ENCODE data around the gene ZBTB46. TPM values are rescaled to one million over a fixed set of nuclear protein-coding genes. Genes with fewer than 3 reads are reported as not detected.

The ZBTB46 gene
- total RNA-seq, 1 donor from 2014 or later, result 20.5 TPM

- no peak for DNase-seq (ENCODE audit: extremely low spot score, unreplicated experiment)
- TF ChIP-seq, protein P1, sequence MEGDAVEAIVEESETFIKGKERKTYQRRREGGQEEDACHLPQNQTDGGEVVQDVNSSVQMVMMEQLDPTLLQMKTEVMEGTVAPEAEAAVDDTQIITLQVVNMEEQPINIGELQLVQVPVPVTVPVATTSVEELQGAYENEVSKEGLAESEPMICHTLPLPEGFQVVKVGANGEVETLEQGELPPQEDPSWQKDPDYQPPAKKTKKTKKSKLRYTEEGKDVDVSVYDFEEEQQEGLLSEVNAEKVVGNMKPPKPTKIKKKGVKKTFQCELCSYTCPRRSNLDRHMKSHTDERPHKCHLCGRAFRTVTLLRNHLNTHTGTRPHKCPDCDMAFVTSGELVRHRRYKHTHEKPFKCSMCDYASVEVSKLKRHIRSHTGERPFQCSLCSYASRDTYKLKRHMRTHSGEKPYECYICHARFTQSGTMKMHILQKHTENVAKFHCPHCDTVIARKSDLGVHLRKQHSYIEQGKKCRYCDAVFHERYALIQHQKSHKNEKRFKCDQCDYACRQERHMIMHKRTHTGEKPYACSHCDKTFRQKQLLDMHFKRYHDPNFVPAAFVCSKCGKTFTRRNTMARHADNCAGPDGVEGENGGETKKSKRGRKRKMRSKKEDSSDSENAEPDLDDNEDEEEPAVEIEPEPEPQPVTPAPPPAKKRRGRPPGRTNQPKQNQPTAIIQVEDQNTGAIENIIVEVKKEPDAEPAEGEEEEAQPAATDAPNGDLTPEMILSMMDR (IDR thresholded peaks at IDR 0.05), result no peak
- H3K27ac Mint-ChIP-seq (ENCODE audit: unreplicated experiment), result no peak overlapping the region
- no peaks in the 10 kb centered on the region for H3K36me3 Mint-ChIP-seq (ENCODE audit: unreplicated experiment)
- H3K9me3 Mint-ChIP-seq (ENCODE audit: unreplicated experiment), result no peaks in the 10 kb centered on the region
- peaks cover 2% of the 10 kb centered on the region for H3K4me1 Mint-ChIP-seq (ENCODE audit: unreplicated experiment)
- H3K27me3 Mint-ChIP-seq (ENCODE audit: unreplicated experiment), result no peaks in the 10 kb centered on the region
- H3K4me3 Mint-ChIP-seq (ENCODE audit: unreplicated experiment), result no peak overlapping the region
Measured at GRCh38 chr20:63794614-63795013, 36.5 kb downstream of the ZBTB46 start.

DNA sequence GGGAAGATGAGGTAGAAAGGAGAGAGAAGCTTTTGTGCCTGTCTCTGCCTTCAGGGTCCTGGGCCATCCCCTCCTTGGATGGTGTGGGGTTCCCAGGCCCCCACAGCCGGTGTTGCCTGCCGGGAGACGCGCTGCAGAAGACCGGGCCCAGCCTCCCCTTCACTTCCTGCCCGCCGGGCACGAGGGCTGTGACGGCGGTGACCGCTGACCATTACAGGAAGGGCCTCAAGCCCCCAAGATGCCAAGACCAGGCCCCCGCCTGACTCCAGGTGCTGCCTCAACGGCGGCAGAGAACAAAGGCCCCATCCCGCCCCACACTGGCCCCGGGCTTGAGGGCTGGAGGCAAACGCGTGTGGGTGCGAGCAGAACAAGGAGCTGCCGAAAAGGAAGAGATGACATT is 38.2 kb downstream of the ZBTB46 start:
- Mint-ChIP-seq H3K27ac (ENCODE audit: unreplicated experiment) (no peak overlapping the region), H3K36me3 (ENCODE audit: unreplicated experiment) (peaks cover 5% of the 10 kb centered on the region), H3K4me3 (ENCODE audit: unreplicated experiment) (no peak overlapping the region), H3K27me3 (ENCODE audit: unreplicated experiment) (no peaks in the 10 kb centered on the region), H3K4me1 (ENCODE audit: unreplicated experiment) (peaks cover 2% of the 10 kb centered on the region), H3K9me3 (ENCODE audit: unreplicated experiment) (no peaks in the 10 kb centered on the region)
- TF ChIP-seq, protein P1 (IDR thresholded peaks at IDR 0.05), result no peak
- no peak for DNase-seq (ENCODE audit: extremely low spot score, unreplicated experiment)

GRCh38 chr20:63791497-63792156 is 39.4 kb downstream of the ZBTB46 start:
- peak overlapping the region; percentile 31 for H3K27ac Mint-ChIP-seq (ENCODE audit: unreplicated experiment)
- no peaks in the 10 kb centered on the region for H3K9me3 Mint-ChIP-seq (ENCODE audit: unreplicated experiment)

GRCh38 chr20:63790572-63791168 is 40.4 kb downstream of the ZBTB46 start:
- no peaks in the 10 kb centered on the region for H3K27me3 Mint-ChIP-seq (ENCODE audit: unreplicated experiment)
- H3K4me3 Mint-ChIP-seq (ENCODE audit: unreplicated experiment), result no peak overlapping the region
- peaks cover 5% of the 10 kb centered on the region for H3K36me3 Mint-ChIP-seq (ENCODE audit: unreplicated experiment)
- H3K4me1 Mint-ChIP-seq (ENCODE audit: unreplicated experiment), result peaks cover 9% of the 10 kb centered on the region
- DNase-seq (ENCODE audit: extremely low spot score, unreplicated experiment), result no peak
- H3K27ac Mint-ChIP-seq (ENCODE audit: unreplicated experiment), result no peak overlapping the region
- no peaks in the 10 kb centered on the region for H3K9me3 Mint-ChIP-seq (ENCODE audit: unreplicated experiment)
- TF ChIP-seq, protein P1 (IDR thresholded peaks at IDR 0.05), result no peak

More at GRCh38 chr20:63791497-63792156, 39.4 kb downstream of the ZBTB46 start:
- Mint-ChIP-seq H3K4me1 (ENCODE audit: unreplicated experiment) (peaks cover 2% of the 10 kb centered on the region), H3K27me3 (ENCODE audit: unreplicated experiment) (no peaks in the 10 kb centered on the region), H3K36me3 (ENCODE audit: unreplicated experiment) (peaks cover 5% of the 10 kb centered on the region), H3K4me3 (ENCODE audit: unreplicated experiment) (no peak overlapping the region)
- TF ChIP-seq, protein P1 (IDR thresholded peaks at IDR 0.05), result no peak
- DNase-seq (ENCODE audit: extremely low spot score, unreplicated experiment), result no peak

DNA sequence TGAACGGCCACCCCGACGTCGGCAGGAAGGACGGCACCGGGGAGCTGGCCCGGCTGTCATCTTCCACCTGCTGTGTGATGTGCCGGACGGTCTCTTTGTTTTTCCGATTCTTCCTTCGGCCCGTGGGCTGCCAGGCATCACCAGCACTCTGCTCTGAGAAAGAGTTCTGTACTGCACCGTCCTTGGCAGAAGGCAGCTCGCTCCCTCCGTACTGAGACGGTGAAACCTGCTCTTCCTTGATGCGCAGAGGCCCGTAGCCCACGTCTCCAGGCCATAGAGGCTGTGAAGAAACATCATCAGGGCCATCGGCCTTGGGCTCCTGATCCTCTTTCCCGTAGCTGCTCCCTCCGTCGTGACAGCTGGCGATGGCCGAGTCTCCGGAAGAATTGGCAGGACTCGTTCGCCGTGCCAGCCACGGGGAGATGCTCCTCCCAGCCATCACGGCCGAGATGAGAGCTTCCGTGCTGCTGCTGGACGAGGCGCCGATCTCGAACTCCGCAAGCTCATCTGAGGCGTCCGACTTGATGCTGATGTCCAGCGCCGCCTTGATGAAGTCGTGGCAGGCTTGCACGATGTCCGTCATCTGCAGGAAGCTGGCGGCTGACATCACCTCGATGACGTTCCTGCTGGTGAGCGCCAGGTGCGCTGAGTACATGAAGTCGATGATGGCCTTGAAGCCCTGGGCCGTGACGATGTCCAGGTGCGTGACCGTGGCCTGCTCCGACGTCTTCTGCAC is 41.1 kb downstream of the ZBTB46 start:
- H3K36me3 Mint-ChIP-seq (ENCODE audit: unreplicated experiment), result peaks cover 5% of the 10 kb centered on the region
- H3K9me3 Mint-ChIP-seq (ENCODE audit: unreplicated experiment), result no peaks in the 10 kb centered on the region
- H3K27me3 Mint-ChIP-seq (ENCODE audit: unreplicated experiment), result no peaks in the 10 kb centered on the region
- H3K4me1 Mint-ChIP-seq (ENCODE audit: unreplicated experiment), result peaks cover 9% of the 10 kb centered on the region
- H3K4me3 Mint-ChIP-seq (ENCODE audit: unreplicated experiment), result no peak overlapping the region
- DNase-seq (ENCODE audit: extremely low spot score, unreplicated experiment), result no peak
- H3K27ac Mint-ChIP-seq (ENCODE audit: unreplicated experiment), result no peak overlapping the region
- TF ChIP-seq, protein P1 (IDR thresholded peaks at IDR 0.05), result no peak
